Measurements from ENCODE around the gene RAPGEF1.

RAPGEF1 gene

GRCh38 chr9:131577005-131578000 lies 162.6 kb downstream of the RAPGEF1 start:
- no peak for TF ChIP-seq NFIC (IDR thresholded peaks at IDR 0.05)
- no peak for TF ChIP-seq CEBPB (IDR thresholded peaks at IDR 0.05)
- no peak for TF ChIP-seq YY1 (IDR thresholded peaks at IDR 0.05; ENCODE audit: low read depth)
- no peak for TF ChIP-seq ZBTB7A (IDR thresholded peaks at IDR 0.05; ENCODE audit: low read depth)
- TF ChIP-seq, protein P1, sequence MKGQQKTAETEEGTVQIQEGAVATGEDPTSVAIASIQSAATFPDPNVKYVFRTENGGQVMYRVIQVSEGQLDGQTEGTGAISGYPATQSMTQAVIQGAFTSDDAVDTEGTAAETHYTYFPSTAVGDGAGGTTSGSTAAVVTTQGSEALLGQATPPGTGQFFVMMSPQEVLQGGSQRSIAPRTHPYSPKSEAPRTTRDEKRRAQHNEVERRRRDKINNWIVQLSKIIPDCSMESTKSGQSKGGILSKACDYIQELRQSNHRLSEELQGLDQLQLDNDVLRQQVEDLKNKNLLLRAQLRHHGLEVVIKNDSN (IDR thresholded peaks at IDR 0.05), result no peak
- TF ChIP-seq EGR1 (IDR thresholded peaks at IDR 0.05), result no peak
- TF ChIP-seq EP300 (IDR thresholded peaks at IDR 0.05; ENCODE audit: borderline replicate concordance), result no peak
- no peak for TF ChIP-seq REST (IDR thresholded peaks at IDR 0.05; ENCODE audit: low read depth)

- TF ChIP-seq CREB1 (IDR thresholded peaks at IDR 0.05; ENCODE audit: low read depth) (no peak), TEAD4 (IDR thresholded peaks at IDR 0.05) (no peak), NFIC (IDR thresholded peaks at IDR 0.05) (no peak)
- TF ChIP-seq, protein P1 (IDR thresholded peaks at IDR 0.05), result no peak
Observed at GRCh38 chr9:131575946-131576853, 163.7 kb downstream of the RAPGEF1 start.

GRCh38 chr9:131574730-131575640 lies 164.9 kb downstream of the RAPGEF1 start:
- TF ChIP-seq EGR1 (IDR thresholded peaks at IDR 0.05) (no peak), CREB1 (IDR thresholded peaks at IDR 0.05; ENCODE audit: low read depth) (no peak), EP300 (IDR thresholded peaks at IDR 0.05; ENCODE audit: borderline replicate concordance) (no peak), MAX (IDR thresholded peaks at IDR 0.05) (no peak), CEBPB (IDR thresholded peaks at IDR 0.05) (no peak), TEAD4 (IDR thresholded peaks at IDR 0.05) (no peak), ZBTB7A (IDR thresholded peaks at IDR 0.05; ENCODE audit: low read depth) (no peak), RAD21 (IDR thresholded peaks at IDR 0.05; ENCODE audit: low read depth) (no peak), YY1 (IDR thresholded peaks at IDR 0.05; ENCODE audit: low read depth) (no peak), TCF12 (IDR thresholded peaks at IDR 0.05; ENCODE audit: low read depth) (no peak), TAF1 (IDR thresholded peaks at IDR 0.05; ENCODE audit: low read depth) (no peak), REST (IDR thresholded peaks at IDR 0.05; ENCODE audit: low read depth) (no peak), NFIC (IDR thresholded peaks at IDR 0.05) (no peak), FOXM1 (IDR thresholded peaks at IDR 0.05; ENCODE audit: borderline replicate concordance, low read depth) (no peak)
- TF ChIP-seq, protein P1 (IDR thresholded peaks at IDR 0.05), result no peak

DNA sequence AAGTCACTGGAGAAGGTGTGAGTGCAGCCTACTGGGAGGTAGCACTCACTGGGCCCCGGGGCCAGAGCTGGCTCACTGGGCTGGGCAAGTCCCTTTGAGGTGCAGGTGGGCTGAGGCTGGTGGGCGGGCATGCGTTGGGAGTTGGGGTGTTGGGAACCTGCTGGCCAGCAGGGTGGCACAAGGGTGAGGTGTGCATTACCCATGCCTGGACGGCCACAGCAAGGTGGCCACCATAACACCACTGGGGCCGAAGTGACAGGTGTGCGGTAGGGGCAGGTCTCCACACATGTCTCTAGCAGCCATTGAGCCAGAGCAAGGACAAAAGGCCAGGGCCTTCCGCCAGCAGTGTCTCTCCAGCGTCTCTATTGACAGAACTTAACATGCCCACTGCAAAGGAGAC lies 172.0 kb downstream of the RAPGEF1 start:
- no peak for TF ChIP-seq TCF12 (IDR thresholded peaks at IDR 0.05; ENCODE audit: low read depth)
- TF ChIP-seq ZBTB7A (IDR thresholded peaks at IDR 0.05; ENCODE audit: low read depth), result no peak
- TF ChIP-seq, protein P1 (IDR thresholded peaks at IDR 0.05), result no peak
- TF ChIP-seq RAD21 (IDR thresholded peaks at IDR 0.05; ENCODE audit: low read depth), result no peak
- no peak for TF ChIP-seq EP300 (IDR thresholded peaks at IDR 0.05; ENCODE audit: borderline replicate concordance)
- no peak for TF ChIP-seq NFIC (IDR thresholded peaks at IDR 0.05)
- no peak for TF ChIP-seq YY1 (IDR thresholded peaks at IDR 0.05; ENCODE audit: low read depth)
- no peak for TF ChIP-seq REST (IDR thresholded peaks at IDR 0.05; ENCODE audit: low read depth)
- TF ChIP-seq TAF1 (IDR thresholded peaks at IDR 0.05; ENCODE audit: low read depth), result no peak
- TF ChIP-seq TEAD4 (IDR thresholded peaks at IDR 0.05), result no peak
- TF ChIP-seq MAX (IDR thresholded peaks at IDR 0.05), result no peak
- TF ChIP-seq CREB1 (IDR thresholded peaks at IDR 0.05; ENCODE audit: low read depth), result no peak
- no peak for TF ChIP-seq FOXM1 (IDR thresholded peaks at IDR 0.05; ENCODE audit: borderline replicate concordance, low read depth)
- no peak for TF ChIP-seq CEBPB (IDR thresholded peaks at IDR 0.05)
